Activated naive CD4-positive, alpha-beta T cell treated with anti-CD3 and anti-CD28 coated beads, Interleukin-2, amount 50 U/mL, for 24 hours (primary cell): Measurements from ENCODE around the gene ESM1.

ENCODE experiments used
- H3K27ac Mint-ChIP-seq: one replicate; pipeline ENCODE4 v1.8.0; 2021; ENCODE audit warnings: mild to moderate bottlenecking, mixed read lengths
- H3K27me3 Mint-ChIP-seq: one replicate; pipeline ENCODE4 v1.8.0; 2021; ENCODE audit warnings: mixed read lengths
- H3K36me3 Mint-ChIP-seq: one replicate; pipeline ENCODE4 v1.8.0; 2021; ENCODE audit warnings: mixed read lengths
- H3K4me1 Mint-ChIP-seq: one replicate; pipeline ENCODE4 v1.8.0; 2021; ENCODE audit warnings: mixed read lengths
- H3K4me3 Mint-ChIP-seq: one replicate; pipeline ENCODE4 v1.8.0; 2021; ENCODE audit warnings: mild to moderate bottlenecking, mixed read lengths
- H3K9me3 Mint-ChIP-seq: one replicate; pipeline ENCODE4 v1.8.0; 2021; ENCODE audit warnings: mixed read lengths

The ESM1 gene

DNA sequence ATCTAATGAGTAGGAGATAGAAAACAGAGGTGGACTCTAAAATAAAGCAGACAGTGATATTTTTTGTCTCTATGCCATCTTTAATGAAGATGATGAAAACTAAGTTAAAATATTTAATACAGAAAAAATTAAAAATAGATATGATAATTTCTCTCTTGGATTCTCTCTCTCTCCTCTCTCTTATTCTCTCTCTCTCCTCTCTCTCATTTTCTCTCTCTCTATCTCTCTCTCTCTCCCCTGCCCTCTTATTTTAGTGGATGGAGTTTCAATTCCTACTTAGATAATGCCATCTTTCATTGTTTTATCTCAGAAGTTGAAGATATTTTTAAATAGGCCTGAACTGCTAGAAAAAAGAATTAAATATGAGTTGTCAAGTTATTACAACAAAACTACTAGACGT, 38.2 kb downstream of the ESM1 start:
- Mint-ChIP-seq H3K9me3 (no peaks in the 10 kb centered on the region), H3K27me3 (no peaks in the 10 kb centered on the region), H3K4me1 (no peaks in the 10 kb centered on the region), H3K36me3 (no peaks in the 10 kb centered on the region), H3K4me3 (no peak overlapping the region), H3K27ac (no peak overlapping the region)

DNA sequence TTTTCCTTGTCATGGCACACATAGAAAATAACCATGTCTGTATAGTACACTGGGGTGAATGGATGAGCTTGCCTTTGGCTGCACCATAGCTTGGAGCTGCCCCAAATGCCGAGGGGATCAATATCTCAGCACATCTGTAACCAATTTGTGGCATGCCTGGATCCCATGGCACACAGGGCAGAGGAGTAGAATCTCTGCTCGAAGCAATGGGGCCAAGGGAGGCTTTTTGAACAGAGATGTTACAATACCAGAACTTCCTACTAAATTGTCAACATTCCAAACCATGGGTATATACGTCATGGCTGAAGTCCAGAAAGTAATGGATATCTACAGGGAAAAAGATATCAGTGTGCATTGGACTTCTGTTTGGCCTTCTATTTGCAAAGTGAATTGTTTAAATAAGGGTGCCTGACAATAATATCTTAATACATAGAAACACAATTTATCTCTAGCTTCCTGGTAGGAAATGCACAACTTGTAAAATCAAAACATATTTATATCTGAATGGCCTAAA, 39.0 kb downstream of the ESM1 start:
- no peak overlapping the region for H3K27ac Mint-ChIP-seq
- H3K36me3 Mint-ChIP-seq, result no peaks in the 10 kb centered on the region
- H3K9me3 Mint-ChIP-seq, result no peaks in the 10 kb centered on the region
- no peak overlapping the region for H3K4me3 Mint-ChIP-seq
- no peaks in the 10 kb centered on the region for H3K27me3 Mint-ChIP-seq
- no peaks in the 10 kb centered on the region for H3K4me1 Mint-ChIP-seq

DNA sequence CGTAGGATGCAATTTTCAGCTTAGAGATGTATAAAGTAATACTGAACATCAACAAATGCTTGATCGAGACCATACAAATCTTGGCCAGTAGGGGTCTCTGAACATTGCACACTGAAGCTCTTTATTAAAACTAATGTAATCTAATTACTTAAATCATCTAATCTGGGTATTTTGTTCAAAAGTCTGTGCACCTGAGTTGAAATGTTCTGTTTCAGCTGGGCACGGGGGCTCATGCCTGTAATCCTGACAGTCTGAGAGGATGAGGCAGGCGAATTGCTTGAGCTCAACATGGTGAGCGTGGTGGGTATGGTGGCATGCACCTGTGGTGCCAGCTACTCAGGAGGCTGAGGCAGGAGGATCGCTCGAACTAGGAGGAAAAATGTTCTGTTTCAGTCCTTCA, 41.0 kb downstream of the ESM1 start:
- Mint-ChIP-seq H3K4me1 (no peaks in the 10 kb centered on the region), H3K27me3 (no peaks in the 10 kb centered on the region), H3K27ac (no peak overlapping the region), H3K9me3 (no peaks in the 10 kb centered on the region), H3K36me3 (no peaks in the 10 kb centered on the region), H3K4me3 (no peak overlapping the region)

DNA sequence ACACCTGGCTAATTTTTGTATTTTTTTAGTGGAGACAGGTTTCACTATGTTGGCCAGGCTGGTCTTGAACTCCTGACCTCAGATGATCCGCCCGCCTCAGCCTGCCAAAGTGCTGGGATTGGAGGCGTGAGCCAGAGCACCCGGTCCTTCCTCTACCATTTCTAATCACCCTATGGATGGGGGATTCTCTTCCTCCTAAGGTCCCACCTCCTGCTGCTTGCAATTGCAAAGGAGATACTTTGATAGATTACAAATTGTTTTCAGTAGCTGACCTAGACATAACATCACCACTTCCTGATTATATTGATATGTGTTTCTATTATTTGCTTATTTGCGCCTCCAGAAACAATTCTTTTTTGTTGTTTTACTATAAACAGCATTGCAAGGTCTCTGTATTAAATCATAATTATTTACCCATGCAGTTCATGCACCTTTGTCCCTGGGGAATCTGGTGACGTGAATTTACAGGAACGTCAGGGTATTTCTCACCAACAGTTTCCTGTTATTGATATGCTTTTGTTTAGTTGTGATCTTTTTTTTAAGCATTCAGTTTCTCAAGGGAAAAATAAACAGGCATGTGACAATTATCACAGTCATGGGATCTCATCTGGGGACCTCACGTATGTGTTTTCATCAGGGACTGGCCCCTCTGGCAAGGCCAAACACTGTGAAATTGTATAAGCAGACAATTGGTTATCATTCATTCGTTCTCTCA, 43.2 kb downstream of the ESM1 start:
- Mint-ChIP-seq H3K27ac (no peak overlapping the region), H3K27me3 (no peaks in the 10 kb centered on the region)

DNA sequence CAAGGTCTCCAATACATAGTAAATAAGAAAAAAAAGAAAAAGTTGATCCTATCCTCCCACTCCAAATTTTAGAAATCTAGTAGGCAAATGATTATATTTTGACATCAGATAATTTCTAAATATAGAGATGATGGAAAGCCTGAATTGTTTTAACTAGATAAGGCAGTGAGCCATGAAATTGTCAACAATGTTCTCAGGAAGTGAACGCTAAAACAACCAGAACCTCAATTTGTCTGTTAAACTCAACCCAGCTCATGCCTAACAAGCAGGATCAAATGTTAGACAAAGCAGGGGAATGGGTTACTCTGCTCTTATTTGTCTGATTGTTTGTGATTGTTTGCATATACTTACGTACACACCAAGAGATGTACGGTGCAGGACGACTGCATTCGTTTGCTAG, 49.2 kb downstream of the ESM1 start:
- peaks cover 4% of the 10 kb centered on the region for H3K27me3 Mint-ChIP-seq
- no peak overlapping the region for H3K4me3 Mint-ChIP-seq
- no peaks in the 10 kb centered on the region for H3K9me3 Mint-ChIP-seq
- no peak overlapping the region for H3K27ac Mint-ChIP-seq
- H3K36me3 Mint-ChIP-seq, result no peaks in the 10 kb centered on the region
- no peaks in the 10 kb centered on the region for H3K4me1 Mint-ChIP-seq

More for the DNA sequence above, 43.2 kb downstream of the ESM1 start:
- Mint-ChIP-seq H3K4me1 (no peaks in the 10 kb centered on the region), H3K9me3 (no peaks in the 10 kb centered on the region), H3K36me3 (no peaks in the 10 kb centered on the region), H3K4me3 (no peak overlapping the region)

DNA sequence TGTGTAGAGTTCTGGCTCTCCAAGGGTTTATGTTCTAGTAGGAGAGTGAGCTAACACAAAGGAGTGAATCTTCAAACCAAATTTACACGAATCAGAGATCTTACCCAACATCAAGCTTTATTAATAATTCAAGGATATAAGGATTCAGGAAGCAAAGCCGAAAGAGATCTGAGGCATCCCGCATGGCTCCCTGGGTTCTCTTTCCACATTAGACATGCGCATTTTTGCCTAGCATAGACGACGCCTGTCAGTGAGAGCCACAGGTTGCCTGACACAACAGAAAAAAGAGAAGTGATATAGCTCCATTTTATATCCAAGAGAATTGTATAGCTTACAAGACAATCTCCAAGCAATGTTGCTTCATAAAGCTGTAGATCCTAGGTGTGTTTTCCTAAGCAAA, 52.6 kb downstream of the ESM1 start:
- no peak overlapping the region for H3K27ac Mint-ChIP-seq
- no peaks in the 10 kb centered on the region for H3K36me3 Mint-ChIP-seq
- no peaks in the 10 kb centered on the region for H3K9me3 Mint-ChIP-seq
- no peaks in the 10 kb centered on the region for H3K4me1 Mint-ChIP-seq
- peaks cover 4% of the 10 kb centered on the region for H3K27me3 Mint-ChIP-seq
- no peak overlapping the region for H3K4me3 Mint-ChIP-seq

DNA sequence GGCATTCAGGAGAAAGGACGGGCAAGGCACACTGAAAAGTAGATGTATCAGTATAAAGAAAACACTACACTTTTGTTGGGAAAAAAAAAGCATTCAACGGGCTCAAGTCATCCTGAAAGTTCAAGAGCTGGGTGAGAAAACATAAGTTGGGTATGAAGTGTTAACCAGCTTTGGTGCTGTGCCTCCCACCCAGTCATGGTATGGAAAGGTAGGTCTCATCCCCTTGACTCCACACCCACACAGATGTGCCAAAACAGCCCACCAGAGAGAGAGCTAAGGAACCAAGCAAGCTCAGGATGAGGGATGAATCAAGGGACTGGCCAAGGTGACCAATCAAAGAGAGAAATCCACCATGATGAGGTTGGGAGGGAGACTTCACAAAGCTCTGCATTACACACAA, 54.7 kb downstream of the ESM1 start:
- peaks cover 4% of the 10 kb centered on the region for H3K27me3 Mint-ChIP-seq
- no peak overlapping the region for H3K27ac Mint-ChIP-seq
- no peak overlapping the region for H3K4me3 Mint-ChIP-seq
- H3K36me3 Mint-ChIP-seq, result no peaks in the 10 kb centered on the region
- H3K4me1 Mint-ChIP-seq, result no peaks in the 10 kb centered on the region
- peaks cover 8% of the 10 kb centered on the region for H3K9me3 Mint-ChIP-seq
